Uterus (tissue), 2 donors: Measurements from ENCODE around the gene A2M.

ENCODE experiments used
- CTCF ChIP-seq, 4 experiments: fragments of 200-600 bp in 2 of 4; fragments of 450-650 bp in 2 of 4; sonication (generic) in 2 of 4; IDR thresholded peaks; one replicate each; pipeline ENCODE4 v1.5.1; 2016 to 2019; ENCODE audit warnings: antibody characterized with exemption in 4 of 4, mild to moderate bottlenecking in 2 of 4, moderate library complexity in 1 of 4
- POLR2A ChIP-seq, 2 donors: fragments of 450-650 bp; IDR thresholded peaks; one replicate each; pipeline ENCODE4 v1.6.1; 2016; ENCODE audit warnings: antibody characterized with exemption in 2 of 2, mild to moderate bottlenecking in 1 of 2, moderate library complexity in 1 of 2

- no peak for TF ChIP-seq POLR2A (IDR thresholded peaks at IDR 0.05)
- TF ChIP-seq CTCF (IDR thresholded peaks at IDR 0.05), result no peak
Observed at GRCh38 chr12:9122091-9122609, 6.4 kb upstream of the A2M start.
